Measurements from ENCODE around the gene RUNX1.

The RUNX1 gene

GRCh38 chr21:34894401-34894800, 154.7 kb downstream of the RUNX1 start:
- Histone ChIP-seq H3K27ac (no peak overlapping the region), H3K36me3 (no peaks in the 10 kb centered on the region), H3K4me3 (ENCODE audit: low read depth in 1 of 2, low read length in 1 of 2) (no peak overlapping the region), H3K9me3 (no peaks in the 10 kb centered on the region), H3K27me3 (no peaks in the 10 kb centered on the region), H3K4me1 (ENCODE audit: control insufficient read depth in 1 of 2, insufficient read depth in 1 of 2, low read depth in 1 of 2, low read length in 1 of 2) (peaks cover 25 to 33% of the 10 kb centered on the region in 2 experiments)
- TF ChIP-seq CTCF (IDR thresholded peaks at IDR 0.05): no peak

GRCh38 chr21:34892209-34892608, 156.9 kb downstream of the RUNX1 start:
- H3K27me3 ChIP-seq: no peaks in the 10 kb centered on the region
- H3K36me3 ChIP-seq: no peaks in the 10 kb centered on the region
- peaks cover 36 to 47% of the 10 kb centered on the region in 2 experiments for H3K4me1 ChIP-seq (ENCODE audit: control insufficient read depth in 1 of 2, insufficient read depth in 1 of 2, low read depth in 1 of 2, low read length in 1 of 2)
- H3K9me3 ChIP-seq: no peaks in the 10 kb centered on the region
- H3K4me3 ChIP-seq (ENCODE audit: low read depth in 1 of 2, low read length in 1 of 2): no peak overlapping the region
- H3K27ac ChIP-seq: no peak overlapping the region
- no peak for TF ChIP-seq CTCF (IDR thresholded peaks at IDR 0.05)

- H3K36me3 ChIP-seq: no peaks in the 10 kb centered on the region
- H3K9me3 ChIP-seq: no peaks in the 10 kb centered on the region
- no peak for TF ChIP-seq CTCF (IDR thresholded peaks at IDR 0.05)
- H3K4me3 ChIP-seq (ENCODE audit: low read depth in 1 of 2, low read length in 1 of 2): peak overlapping the region; percentile 78 to 98
- peaks cover 41 to 53% of the 10 kb centered on the region in 2 experiments for H3K4me1 ChIP-seq (ENCODE audit: control insufficient read depth in 1 of 2, insufficient read depth in 1 of 2, low read depth in 1 of 2, low read length in 1 of 2)
- H3K27me3 ChIP-seq: no peaks in the 10 kb centered on the region
- no peak overlapping the region for H3K27ac ChIP-seq
Observed at GRCh38 chr21:34891613-34891943, 157.5 kb downstream of the RUNX1 start.

- peaks cover 47 to 59% of the 10 kb centered on the region in 2 experiments for H3K4me1 ChIP-seq (ENCODE audit: control insufficient read depth in 1 of 2, insufficient read depth in 1 of 2, low read depth in 1 of 2, low read length in 1 of 2)
- no peaks in the 10 kb centered on the region for H3K9me3 ChIP-seq
- no peaks in the 10 kb centered on the region for H3K36me3 ChIP-seq
- H3K27ac ChIP-seq: peak overlapping the region; percentile 86
- TF ChIP-seq CTCF (IDR thresholded peaks at IDR 0.05): no peak
- no peaks in the 10 kb centered on the region for H3K27me3 ChIP-seq
- peak overlapping the region; percentile 78 to 98 for H3K4me3 ChIP-seq (ENCODE audit: low read depth in 1 of 2, low read length in 1 of 2)
Observed at GRCh38 chr21:34890724-34891612, 158.1 kb downstream of the RUNX1 start.

GRCh38 chr21:34890470-34890723, 158.7 kb downstream of the RUNX1 start:
- TF ChIP-seq CTCF (IDR thresholded peaks at IDR 0.05): no peak
- Histone ChIP-seq H3K27ac (peak overlapping the region; percentile 86), H3K4me1 (ENCODE audit: control insufficient read depth in 1 of 2, insufficient read depth in 1 of 2, low read depth in 1 of 2, low read length in 1 of 2) (peaks cover 53 to 65% of the 10 kb centered on the region in 2 experiments), H3K9me3 (no peaks in the 10 kb centered on the region), H3K4me3 (ENCODE audit: low read depth in 1 of 2, low read length in 1 of 2) (peak overlapping the region; percentile 78 to 98), H3K27me3 (no peaks in the 10 kb centered on the region), H3K36me3 (no peaks in the 10 kb centered on the region)
